ENCODE results near the gene LBHD2.

LBHD2 gene

DNA sequence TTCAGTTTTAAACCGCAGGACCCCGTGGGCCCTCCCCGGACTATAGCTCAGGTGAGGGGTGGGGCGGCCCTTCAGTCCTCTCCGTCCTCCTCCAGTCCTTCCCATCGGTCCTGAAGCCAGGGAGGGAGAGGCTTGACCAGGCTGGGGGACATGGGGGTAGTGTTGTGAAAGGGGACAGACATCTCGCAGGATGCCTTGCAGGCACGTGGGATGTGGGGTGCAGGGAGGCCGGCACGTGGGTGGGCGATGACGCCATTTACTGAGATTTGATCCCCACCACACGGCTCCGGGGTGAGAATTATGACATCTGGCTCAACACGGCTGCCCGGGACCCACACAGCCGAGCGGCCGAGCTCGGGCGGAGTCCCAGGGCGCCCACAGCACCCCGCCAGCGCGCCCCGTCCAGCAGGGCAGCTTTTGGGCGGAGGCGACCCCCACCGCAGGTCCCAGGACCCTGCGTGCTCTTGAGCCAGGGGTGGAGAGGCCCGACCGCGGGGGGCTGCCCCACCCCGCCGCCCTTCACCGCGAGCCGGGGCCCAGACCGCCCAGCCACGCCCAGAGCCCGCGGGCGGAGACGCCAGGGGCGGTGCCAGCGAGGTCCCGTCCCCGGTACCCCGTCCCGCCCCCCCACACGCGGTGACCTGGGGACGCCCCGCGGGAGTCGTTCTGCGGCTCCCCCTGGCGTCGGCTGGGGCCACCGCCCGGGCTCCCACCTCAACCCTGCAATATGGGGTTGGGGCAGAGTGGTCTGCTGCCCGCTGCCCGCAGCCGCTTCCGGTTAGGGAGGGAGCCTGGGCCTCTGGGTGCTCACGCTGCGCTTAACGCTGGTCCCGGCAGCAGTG is 7.3 kb downstream of the LBHD2 start:
- no peak for TF ChIP-seq ZNF274 (IDR thresholded peaks at IDR 0.05; ENCODE audit: low read depth, low read length)
- H3K4me3 ChIP-seq (ENCODE audit: low read length) = peak overlapping the region; percentile 25; the same call in 1 of the 2 replicates

DNA sequence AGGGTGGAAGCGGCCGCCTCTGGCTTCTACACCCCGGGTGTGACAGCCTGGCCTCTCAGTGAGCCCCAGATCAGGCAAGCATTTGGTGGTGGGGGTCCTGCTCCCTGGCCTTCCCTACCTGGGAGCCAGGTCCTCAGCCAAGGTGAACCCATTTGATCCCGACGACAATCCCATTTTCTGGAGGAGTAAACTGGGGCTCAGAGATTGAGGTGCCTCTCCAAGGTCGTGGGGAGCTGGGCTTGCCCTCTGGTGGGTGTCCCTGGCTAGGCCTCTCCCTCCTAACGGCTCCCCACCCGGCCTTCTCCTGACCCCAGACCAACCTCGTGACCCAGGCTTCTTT is 7.8 kb downstream of the LBHD2 start:
- TF ChIP-seq ZNF274 (IDR thresholded peaks at IDR 0.05; ENCODE audit: low read depth, low read length) = no peak

DNA sequence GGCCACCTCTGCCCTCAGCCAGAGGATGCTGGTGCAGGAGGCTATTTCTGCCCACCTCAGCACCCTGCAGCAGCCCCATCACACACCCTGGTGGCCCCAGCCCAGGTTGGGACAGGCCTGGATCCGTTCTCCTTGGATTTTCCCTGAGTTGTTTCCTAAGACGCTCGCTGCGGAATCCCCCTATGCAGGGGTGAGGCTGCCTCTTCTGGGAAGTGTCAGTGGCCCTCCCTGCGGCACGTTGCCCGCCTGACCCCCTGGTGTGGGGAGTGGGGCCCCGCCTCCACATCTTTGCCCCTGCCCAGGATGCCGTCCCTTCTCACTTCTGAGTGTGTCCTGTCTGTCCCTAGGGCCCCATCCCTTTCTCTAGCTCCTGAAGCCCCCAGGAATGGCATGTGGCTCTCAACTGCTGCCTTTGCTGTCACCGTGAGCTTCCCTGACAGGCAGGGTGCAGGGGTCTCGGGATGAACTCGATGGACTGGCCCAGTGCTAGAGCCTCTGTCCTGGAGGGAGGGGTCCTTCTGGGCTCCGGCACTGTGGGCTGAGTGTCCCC is 9.9 kb downstream of the LBHD2 start:
- TF ChIP-seq ZNF274 (IDR thresholded peaks at IDR 0.05; ENCODE audit: low read depth, low read length) = no peak
- H3K4me3 ChIP-seq (ENCODE audit: low read length) = no peak overlapping the region

More for the DNA sequence above, 7.8 kb downstream of the LBHD2 start:
- H3K4me3 ChIP-seq (ENCODE audit: low read length) = peak overlapping the region; percentile 25; the same call in 1 of the 2 replicates

DNA sequence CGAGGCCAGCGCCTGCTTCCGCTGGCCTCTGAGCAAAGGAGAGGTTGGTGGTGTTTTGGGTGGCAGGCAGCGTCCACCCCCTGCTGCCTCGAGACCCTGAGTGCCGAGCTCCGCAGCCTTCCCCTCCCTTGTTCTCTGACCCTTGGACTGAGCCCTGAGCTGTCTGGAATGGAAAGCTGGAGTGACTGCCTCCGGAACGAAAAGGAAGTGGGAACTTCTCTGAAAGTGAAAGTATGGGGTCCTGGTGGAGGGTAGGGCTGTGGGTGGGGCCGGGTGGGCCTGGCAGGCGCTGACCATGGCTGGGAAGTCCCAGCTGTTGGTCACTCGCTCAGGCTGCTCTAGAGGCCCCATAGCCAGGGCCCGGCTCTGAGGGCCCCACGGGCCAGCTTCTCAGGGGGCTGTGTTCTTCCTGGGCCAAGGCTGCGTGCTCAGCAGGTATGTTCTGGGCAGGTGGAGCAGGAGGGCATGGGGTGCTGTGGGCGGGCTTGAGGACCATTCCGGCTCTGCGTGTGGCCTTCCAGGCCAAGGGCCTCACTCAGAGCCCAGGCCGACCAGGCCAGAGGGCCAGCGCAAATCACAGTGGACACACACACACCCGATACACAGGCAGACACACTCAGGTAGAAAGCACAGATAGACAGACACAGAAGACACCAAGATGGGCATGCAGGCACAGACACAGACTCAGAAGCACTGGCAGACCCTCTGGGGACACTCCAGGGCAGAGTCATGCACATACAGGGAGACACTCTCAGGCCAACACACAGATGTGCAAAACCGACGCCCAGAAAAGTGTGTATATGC is 10.6 kb downstream of the LBHD2 start, which contains the start of gene EXOC3L4:
TSS of gene EXOC3L4 (plus strand) at position 320 of the 804 bp plus-strand sequence. CDS start 5,495 bp downstream, outside the sequence.
- TF ChIP-seq ZNF274 (IDR thresholded peaks at IDR 0.05; ENCODE audit: low read depth, low read length) = no peak
- H3K4me3 ChIP-seq (ENCODE audit: low read length) = no peak within 1 kb of the TSS

DNA sequence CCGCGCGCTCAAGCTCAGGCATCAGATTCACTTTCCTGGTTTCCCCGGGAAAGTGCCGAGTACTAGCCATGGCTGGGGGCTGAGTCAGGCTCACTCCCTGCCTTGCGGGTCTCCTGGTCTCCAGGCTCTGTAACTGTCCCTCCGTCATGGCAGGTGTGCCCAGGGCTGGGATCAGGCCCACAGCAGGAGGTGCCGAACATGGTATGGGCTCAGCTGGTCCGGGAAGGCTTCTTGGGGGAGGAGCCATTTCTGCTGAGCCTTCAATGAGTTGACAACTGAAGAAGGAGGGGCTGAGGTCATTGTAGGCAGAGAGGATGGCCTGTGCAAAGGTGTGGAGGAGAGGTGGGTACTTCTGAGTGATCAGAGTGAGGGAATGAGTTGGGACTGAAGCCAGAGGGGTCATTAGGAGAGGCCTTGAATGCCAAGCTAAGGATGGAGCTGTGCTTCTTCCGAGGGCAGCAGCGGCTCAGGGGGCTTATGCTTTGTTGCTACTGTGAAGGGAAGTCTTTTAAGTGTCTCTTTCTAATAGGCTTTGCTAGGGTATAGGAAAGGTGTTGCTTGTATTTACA is 11.3 kb downstream of the LBHD2 start:
- no peak for TF ChIP-seq ZNF274 (IDR thresholded peaks at IDR 0.05; ENCODE audit: low read depth, low read length)
- H3K4me3 ChIP-seq (ENCODE audit: low read length) = no peak overlapping the region

DNA sequence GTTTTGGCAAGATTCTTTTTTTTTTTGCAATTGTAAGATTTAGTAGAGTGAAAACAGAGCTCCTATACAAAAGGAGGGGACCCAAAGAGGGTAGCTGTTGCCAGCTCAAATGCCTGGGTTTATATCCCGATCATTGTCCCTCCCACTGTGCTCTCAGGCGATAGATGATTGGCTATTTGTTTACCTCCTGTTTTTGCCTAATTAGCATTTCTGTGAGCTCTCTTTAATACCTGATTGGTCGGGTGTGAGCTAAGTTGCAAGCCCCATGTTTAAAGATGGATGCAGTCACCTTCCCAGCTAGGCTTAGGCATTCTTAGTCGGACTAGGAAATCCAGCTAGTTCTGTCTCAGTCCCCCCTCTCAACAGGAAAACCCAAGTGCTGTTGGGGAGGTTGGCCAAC is 12.4 kb downstream of the LBHD2 start:
- TF ChIP-seq ZNF274 (IDR thresholded peaks at IDR 0.05; ENCODE audit: low read depth, low read length) = no peak
- no peak overlapping the region for H3K4me3 ChIP-seq (ENCODE audit: low read length)

DNA sequence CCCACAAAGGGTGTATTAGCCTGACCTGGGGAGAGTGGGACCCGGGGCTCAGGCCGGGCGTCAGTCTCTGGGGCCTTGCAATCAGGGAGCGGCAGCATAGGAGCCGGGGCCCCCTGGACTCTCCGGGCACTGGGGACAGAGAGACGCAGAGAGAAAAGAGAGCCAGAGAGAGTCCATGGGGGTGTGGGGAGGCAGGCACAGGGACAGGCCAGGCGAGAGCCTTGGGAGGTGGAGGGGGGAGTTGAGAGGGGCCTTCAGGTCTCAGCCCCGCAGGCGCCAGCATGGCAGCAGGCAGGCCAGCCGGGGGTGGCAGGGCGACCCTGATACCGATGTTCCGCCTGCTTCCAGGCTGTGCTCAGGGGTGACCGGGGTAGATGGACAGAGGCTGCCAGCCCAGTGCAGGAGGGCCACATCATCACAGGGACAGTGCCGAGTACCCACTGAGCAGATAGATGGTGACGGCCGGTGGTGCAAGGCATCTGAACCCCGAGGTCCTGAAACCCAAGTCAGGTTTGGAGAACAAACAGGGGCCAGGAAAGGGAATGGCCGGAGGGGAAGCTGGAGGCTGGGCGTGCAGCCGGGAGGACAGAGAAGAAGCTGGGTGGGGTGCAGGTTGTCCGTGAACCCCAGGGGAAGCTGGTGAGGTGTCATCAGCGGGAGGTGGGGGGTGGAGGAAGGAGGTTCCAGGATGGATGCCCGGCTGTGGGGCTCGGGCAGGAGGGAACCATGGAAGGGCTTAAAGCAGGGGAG is 13.4 kb downstream of the LBHD2 start:
- H3K4me3 ChIP-seq (ENCODE audit: low read length) = no peak overlapping the region
- no peak for TF ChIP-seq ZNF274 (IDR thresholded peaks at IDR 0.05; ENCODE audit: low read depth, low read length)

DNA sequence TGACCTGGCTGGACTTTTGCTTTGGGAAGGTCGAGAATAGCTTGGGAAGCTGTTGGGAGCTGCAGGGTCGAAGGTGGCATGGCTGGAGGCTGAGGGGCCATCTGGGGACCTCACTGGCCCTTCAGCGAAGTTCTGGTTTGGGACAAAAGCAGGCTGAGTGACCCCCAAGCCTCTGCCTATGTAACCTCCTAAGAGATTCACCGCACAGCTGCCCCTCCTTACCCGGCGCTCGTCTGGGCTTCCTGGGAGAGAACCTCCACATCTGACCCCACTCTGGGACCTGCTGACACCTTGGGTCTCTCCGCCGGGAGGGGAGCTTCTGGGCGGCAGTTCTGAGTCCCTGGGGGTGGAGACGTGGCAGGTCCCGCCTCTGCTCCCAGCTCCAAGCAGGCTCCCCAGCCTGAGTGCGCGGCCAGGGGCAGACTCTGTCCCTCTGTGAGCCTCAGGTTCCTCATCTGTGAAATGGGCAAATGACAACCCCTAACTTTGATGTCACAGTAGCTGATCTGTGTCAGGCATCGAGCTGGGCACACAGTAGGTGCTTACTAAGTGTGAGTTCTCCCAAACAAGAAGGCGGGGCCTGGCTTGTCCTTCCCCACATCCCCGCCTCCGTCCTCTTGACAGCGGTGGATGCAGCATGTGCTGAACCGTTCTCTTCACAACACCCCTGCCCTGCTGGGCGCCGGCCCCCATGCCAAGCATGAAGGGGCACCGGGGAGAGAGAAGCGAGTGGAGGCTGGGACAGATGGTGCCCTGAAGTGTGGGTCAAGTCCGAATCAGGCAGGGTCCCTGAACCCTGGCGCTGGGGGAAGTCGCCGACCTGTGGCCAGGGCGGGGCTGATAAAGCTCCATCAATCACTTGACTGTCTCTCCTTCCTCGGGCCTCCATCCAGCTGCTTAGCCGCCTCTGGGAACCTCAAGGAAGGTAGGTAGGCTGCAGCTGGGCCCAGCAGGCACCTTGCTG is 14.3 kb downstream of the LBHD2 start:
- TF ChIP-seq ZNF274 (IDR thresholded peaks at IDR 0.05; ENCODE audit: low read depth, low read length) = no peak
- H3K4me3 ChIP-seq (ENCODE audit: low read length) = no peak overlapping the region

DNA sequence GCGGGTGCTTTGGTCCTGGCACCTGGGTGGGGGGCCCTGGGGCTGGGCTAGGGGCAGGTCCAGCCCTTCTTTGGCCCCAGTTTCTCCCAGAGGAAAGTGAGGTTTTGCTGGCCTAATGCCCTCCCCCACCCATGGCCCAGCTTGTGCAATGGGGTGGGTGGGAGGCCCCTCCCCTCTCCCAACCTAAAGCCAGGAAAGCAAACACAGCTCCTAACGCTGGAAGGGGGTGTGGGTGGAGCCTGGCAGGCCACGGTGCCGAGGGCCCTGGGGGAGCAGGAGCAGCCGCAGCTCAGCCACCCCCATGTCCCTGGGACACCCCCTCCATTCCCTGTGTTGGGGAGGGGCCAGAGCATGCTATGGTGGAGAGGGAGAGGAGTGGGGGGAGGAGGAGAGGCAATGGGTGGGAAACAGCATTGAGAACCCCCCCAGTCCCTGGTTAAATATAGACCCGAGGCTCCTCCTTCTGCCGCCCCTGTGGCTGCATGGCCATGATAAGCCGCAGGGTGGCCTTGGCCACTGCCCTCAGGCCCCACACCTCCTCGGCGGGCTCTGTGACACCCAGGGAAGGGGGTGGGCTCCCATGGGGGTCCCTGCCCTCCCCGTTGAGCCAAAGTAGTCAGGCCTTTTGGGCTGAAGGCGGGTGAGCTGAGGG is 15.2 kb downstream of the LBHD2 start:
- TF ChIP-seq ZNF274 (IDR thresholded peaks at IDR 0.05; ENCODE audit: low read depth, low read length) = no peak
- H3K4me3 ChIP-seq (ENCODE audit: low read length) = no peak overlapping the region

DNA sequence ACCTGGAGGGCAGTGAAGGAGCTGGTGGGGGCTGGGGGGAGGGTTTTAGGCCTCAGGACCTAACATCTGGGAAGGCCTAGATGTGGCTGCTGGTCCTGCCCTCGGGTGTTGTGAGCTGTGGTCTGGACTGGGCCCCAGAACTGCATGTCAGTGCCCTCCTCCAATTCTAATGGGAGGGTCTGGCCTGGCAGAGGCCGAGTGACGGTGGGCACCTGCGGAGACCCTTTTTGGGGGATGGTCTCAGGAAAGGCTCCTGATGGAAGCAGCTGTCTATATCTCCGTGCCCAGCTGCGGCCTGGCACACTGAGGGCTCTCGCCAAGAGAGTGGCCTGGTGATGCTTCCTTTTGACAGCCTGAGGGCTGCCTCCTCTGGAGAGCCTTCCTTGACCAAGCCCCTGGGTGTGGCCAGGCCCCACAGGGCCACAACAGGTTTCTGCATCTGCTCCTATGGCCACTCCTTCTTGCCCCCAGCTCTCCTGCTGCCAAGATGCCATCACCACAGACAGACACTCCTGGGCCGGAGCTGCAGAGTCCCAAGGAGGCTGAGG is 15.8 kb downstream of the LBHD2 start:
- no peak for TF ChIP-seq ZNF274 (IDR thresholded peaks at IDR 0.05; ENCODE audit: low read depth, low read length)
- H3K4me3 ChIP-seq (ENCODE audit: low read length) = no peak overlapping the region

DNA sequence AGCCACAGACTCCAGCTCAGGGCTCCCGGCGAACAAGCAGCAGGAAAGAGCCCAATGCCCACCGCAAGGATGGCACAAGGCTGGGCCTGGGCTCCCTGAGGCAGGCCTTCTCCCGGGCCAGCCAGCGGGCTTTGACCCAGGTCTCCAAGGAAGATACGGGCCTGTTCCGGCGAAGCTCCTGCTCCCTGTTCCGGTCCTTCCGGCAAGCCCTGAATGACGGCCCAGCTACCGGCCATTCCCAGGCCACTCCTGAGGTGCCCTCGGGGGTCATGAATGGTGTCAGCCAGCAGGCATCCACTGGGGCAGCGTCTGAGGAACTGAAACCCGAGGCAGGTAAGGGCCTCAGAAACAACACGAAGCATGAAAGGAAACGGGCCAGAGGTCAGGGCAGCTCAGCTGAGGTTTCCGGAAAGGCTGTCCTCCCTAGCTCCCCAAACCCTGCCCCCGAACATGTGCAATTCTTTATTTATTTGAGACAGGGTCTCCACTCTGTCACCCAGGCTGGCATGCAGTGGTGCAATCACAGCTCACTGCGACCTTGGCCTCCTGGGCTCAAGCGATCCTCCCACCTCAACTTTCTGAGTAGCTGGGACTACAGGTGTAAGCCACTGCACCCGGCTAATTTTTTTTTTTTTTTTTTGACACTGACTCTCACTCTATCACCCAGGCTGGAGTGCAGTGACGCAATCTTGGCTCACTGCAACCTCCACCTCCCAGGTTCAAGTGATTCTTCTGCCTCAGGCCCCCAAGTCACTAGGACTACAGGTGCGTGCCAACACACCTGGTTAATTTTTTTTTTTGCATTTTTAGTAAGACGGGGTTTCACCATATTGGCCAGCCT is 16.5 kb downstream of the LBHD2 start:
- TF ChIP-seq ZNF274 (IDR thresholded peaks at IDR 0.05; ENCODE audit: low read depth, low read length) = no peak
- no peak overlapping the region for H3K4me3 ChIP-seq (ENCODE audit: low read length)

All from GM08714 (cell line).